ENCODE results near the gene OR1S1.
"Not testable (repeated sequence)": the region's sequence is repeated elsewhere in the genome, so short reads cannot be mapped to it uniquely, and the experiment has no call there.

GRCh38 chr11:58212420-58212819 is at the start of gene OR1S1:
- TF ChIP-seq, protein P1, sequence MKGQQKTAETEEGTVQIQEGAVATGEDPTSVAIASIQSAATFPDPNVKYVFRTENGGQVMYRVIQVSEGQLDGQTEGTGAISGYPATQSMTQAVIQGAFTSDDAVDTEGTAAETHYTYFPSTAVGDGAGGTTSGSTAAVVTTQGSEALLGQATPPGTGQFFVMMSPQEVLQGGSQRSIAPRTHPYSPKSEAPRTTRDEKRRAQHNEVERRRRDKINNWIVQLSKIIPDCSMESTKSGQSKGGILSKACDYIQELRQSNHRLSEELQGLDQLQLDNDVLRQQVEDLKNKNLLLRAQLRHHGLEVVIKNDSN (CRISPR knock-in tag; IDR thresholded peaks at IDR 0.05): not testable (repeated sequence)
- TF ChIP-seq USF2 (CRISPR knock-in tag; IDR thresholded peaks at IDR 0.05); CBFB (CRISPR knock-in tag; IDR thresholded peaks at IDR 0.05; ENCODE audit: low read depth): not testable (repeated sequence)
- TF ChIP-seq, protein P2, sequence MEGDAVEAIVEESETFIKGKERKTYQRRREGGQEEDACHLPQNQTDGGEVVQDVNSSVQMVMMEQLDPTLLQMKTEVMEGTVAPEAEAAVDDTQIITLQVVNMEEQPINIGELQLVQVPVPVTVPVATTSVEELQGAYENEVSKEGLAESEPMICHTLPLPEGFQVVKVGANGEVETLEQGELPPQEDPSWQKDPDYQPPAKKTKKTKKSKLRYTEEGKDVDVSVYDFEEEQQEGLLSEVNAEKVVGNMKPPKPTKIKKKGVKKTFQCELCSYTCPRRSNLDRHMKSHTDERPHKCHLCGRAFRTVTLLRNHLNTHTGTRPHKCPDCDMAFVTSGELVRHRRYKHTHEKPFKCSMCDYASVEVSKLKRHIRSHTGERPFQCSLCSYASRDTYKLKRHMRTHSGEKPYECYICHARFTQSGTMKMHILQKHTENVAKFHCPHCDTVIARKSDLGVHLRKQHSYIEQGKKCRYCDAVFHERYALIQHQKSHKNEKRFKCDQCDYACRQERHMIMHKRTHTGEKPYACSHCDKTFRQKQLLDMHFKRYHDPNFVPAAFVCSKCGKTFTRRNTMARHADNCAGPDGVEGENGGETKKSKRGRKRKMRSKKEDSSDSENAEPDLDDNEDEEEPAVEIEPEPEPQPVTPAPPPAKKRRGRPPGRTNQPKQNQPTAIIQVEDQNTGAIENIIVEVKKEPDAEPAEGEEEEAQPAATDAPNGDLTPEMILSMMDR (IDR thresholded peaks at IDR 0.05): not testable (repeated sequence)

Data from WTC11 (cell line).